Lower leg skin (tissue), 3 donors: ENCODE data around the gene PKD1.

ENCODE experiments used
- CTCF ChIP-seq, 3 donors: fragments of 450-650 bp; IDR thresholded peaks; one replicate each; pipeline ENCODE4 v1.5.1; 2016; ENCODE audit warnings: antibody characterized with exemption in 3 of 3, mild to moderate bottlenecking in 3 of 3, moderate library complexity in 2 of 3
- POLR2A ChIP-seq, 2 donors: fragments of 450-650 bp; IDR thresholded peaks; one replicate each; pipeline ENCODE4 v1.6.1; 2016 to 2017; ENCODE audit warnings: antibody characterized with exemption in 2 of 2, mild to moderate bottlenecking in 1 of 2, moderate library complexity in 1 of 2

DNA sequence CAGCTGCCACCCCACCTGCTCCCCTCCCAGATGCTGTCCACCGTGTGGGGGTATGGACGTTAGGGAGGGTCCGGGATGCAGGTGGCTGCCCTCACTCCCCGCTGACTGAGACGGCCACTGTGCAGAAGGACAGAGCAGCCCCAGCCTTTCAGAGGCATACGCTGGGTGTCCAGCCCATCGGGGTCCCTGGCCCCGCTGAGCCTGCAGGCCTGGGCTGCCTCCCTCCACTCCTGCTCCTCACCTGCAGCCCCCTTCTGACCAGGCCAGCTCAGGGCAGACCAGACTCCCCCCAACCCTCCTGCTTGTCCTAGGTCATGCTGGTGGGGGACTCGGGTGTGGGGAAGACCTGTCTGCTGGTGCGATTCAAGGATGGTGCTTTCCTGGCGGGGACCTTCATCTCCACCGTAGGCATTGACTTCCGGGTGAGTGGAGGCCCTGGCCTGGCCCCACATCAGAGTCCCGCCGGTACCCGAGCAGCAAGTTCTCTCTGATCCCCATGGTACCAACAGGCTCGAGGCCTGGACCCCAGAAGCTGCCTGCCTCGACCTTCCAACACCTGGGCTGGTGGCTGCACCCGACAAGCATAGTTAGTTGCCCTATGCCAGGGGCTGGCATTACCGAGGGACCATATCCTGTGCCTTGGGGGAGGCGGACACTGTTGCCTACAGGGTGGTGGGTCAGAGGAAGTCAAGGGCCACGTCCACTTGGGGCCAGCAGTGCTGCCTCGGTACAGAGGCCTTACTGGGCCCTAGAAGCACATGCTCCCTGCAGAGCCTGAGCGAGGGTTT lies 14.1 kb upstream of the PKD1 start:
- TF ChIP-seq CTCF (IDR thresholded peaks at IDR 0.05), result no peak
- no peak for TF ChIP-seq POLR2A (IDR thresholded peaks at IDR 0.05)
